Keratinocyte (primary cell): ENCODE data around the gene C19orf12.

Source experiments
- EZH2 ChIP-seq: IDR thresholded peaks from one replicate; pipeline ENCODE4 v1.6.1; 2012; ENCODE audit warnings: inconsistent platforms, mild to moderate bottlenecking, low read length, moderate library complexity
- TF ChIP-seq, protein P1 (sequence below), 3 experiments: IDR thresholded peaks in 1 of 3; conservative IDR thresholded peaks in 1 of 3; optimal IDR thresholded peaks in 1 of 3; 2 replicates in 2 of 3; 3 replicates in 1 of 3; pipeline versions ENCODE3 to v1.5.1; 2011; ENCODE audit warnings: low read length in 3 of 3, mild to moderate bottlenecking in 3 of 3, moderate library complexity in 2 of 3, control low read depth in 1 of 3, inconsistent platforms in 1 of 3; ENCODE audit not compliant: insufficient read depth in 2 of 3; ENCODE audit errors: extremely low read depth in 1 of 3

DNA sequence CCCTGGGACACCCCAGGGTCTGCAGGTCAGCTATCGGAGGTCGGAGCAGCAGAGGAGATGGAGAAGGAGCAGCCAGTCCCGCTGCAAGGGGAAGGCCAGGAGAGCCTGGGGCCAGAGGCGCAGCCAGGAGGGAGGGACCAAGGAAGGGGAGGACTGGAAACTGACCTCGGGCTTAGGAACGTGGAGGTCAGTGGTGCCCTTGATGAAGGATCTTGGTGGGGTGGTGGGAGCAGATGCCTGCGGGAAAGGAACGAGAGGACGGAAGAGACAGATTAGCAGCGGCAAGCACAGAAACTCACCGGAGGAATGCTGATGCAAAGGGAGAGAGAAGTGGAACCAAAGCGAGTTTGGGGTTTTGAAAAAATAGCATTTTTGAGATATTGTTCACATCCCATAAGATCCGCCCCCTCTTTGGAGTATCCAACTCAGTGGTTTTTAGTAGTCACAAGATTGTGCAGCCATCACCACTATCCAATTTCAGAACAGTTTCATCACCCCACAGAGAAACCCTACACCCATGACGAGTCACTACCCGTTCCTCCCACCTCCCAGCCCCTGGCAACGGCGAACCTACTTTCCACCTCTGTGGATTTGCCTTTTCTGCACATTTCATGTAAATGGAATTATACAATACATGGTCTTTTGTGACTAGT is 27.7 kb downstream of the C19orf12 start:
- TF ChIP-seq, protein P1, sequence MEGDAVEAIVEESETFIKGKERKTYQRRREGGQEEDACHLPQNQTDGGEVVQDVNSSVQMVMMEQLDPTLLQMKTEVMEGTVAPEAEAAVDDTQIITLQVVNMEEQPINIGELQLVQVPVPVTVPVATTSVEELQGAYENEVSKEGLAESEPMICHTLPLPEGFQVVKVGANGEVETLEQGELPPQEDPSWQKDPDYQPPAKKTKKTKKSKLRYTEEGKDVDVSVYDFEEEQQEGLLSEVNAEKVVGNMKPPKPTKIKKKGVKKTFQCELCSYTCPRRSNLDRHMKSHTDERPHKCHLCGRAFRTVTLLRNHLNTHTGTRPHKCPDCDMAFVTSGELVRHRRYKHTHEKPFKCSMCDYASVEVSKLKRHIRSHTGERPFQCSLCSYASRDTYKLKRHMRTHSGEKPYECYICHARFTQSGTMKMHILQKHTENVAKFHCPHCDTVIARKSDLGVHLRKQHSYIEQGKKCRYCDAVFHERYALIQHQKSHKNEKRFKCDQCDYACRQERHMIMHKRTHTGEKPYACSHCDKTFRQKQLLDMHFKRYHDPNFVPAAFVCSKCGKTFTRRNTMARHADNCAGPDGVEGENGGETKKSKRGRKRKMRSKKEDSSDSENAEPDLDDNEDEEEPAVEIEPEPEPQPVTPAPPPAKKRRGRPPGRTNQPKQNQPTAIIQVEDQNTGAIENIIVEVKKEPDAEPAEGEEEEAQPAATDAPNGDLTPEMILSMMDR (optimal IDR thresholded peaks at IDR 0.05 in 1 of 3, IDR thresholded peaks at IDR 0.05 in 1 of 3, conservative IDR thresholded peaks at IDR 0.05 in 1 of 3; ENCODE audit: extremely low read depth in 1 of 3, insufficient read depth in 2 of 3, low read length in 3 of 3) = no peak
- no peak for TF ChIP-seq EZH2
